Stimulated activated CD8-positive, alpha-beta memory T cell treated with anti-CD3 and anti-CD28 coated beads, Interleukin-12 subunit alpha, Interleukin-12 subunit beta, amount 100 ng/mL, for 4 hours (primary cell): ENCODE data around the gene TIMM10.

ENCODE experiments used
- DNase-seq: peaks from one replicate; pipeline ENCODE4 v3.0.0-alpha.2; 2020; ENCODE audit warnings: low read depth

The TIMM10 gene

GRCh38 chr11:57502376-57502775 lies 28.2 kb downstream of the TIMM10 start:
- DNase-seq, result no peak

- DNase-seq, result no peak
These were observed 28.6 kb downstream of the TIMM10 start for GRCh38 chr11:57501953-57502352.

GRCh38 chr11:57500926-57501325 lies 29.6 kb downstream of the TIMM10 start:
- DNase-seq, result no peak

GRCh38 chr11:57500515-57500914 lies 30.0 kb downstream of the TIMM10 start:
- no peak for DNase-seq

GRCh38 chr11:57499983-57500461 lies 30.5 kb downstream of the TIMM10 start:
- no peak for DNase-seq

- no peak for DNase-seq
These were observed 31.1 kb downstream of the TIMM10 start for GRCh38 chr11:57499413-57499982.

GRCh38 chr11:57498540-57498939 lies 32.0 kb downstream of the TIMM10 start:
- DNase-seq, result no peak

GRCh38 chr11:57497303-57498247 lies 33.0 kb downstream of the TIMM10 start:
- DNase-seq, result no peak

- no peak for DNase-seq
These were observed 34.3 kb downstream of the TIMM10 start for GRCh38 chr11:57496109-57496820.

- peak; percentile 65 for DNase-seq
These were observed 36.7 kb downstream of the TIMM10 start for GRCh38 chr11:57493507-57494503.

GRCh38 chr11:57491371-57492061 lies 39.0 kb downstream of the TIMM10 start:
- DNase-seq, result peak; percentile 13

- no peak for DNase-seq
These were observed 39.9 kb downstream of the TIMM10 start for GRCh38 chr11:57490456-57491248.

GRCh38 chr11:57487920-57488659 lies 42.5 kb downstream of the TIMM10 start:
- no peak for DNase-seq

GRCh38 chr11:57487021-57487778 lies 43.4 kb downstream of the TIMM10 start:
- DNase-seq, result no peak

GRCh38 chr11:57485217-57485990 lies 45.1 kb downstream of the TIMM10 start:
- no peak for DNase-seq

- no peak for DNase-seq
These were observed 46.3 kb downstream of the TIMM10 start for GRCh38 chr11:57484141-57484710.

- DNase-seq, result no peak
These were observed 47.0 kb downstream of the TIMM10 start for GRCh38 chr11:57483562-57483918.
